Prostate gland (tissue), 2 donors: ENCODE data around the gene SEMA5A. TPM values are rescaled to one million over a fixed set of nuclear protein-coding genes. Genes with fewer than 3 reads are reported as not detected.

Experiments used
- DNase-seq: peaks from one replicate; pipeline ENCODE4 v3.0.0-alpha.2; 2019; ENCODE audit warnings: low spot score
- H3K27ac ChIP-seq, 2 donors: fragments of 200-600 bp; sonication (generic); 2 replicates each; pipeline ENCODE4 v1.5.1; 2017 to 2019
- H3K27me3 ChIP-seq: fragments of 200-600 bp; sonication (generic); replicated peaks from 2 replicates; pipeline ENCODE4 v1.5.1; 2019; ENCODE audit not compliant: insufficient read depth
- H3K36me3 ChIP-seq, 2 donors: fragments of 200-600 bp; sonication (generic); 1 replicate in 1 of 2; 2 replicates in 1 of 2; pipeline versions ENCODE4 v1.5.1 to v1.8.1; 2017 to 2019
- H3K4me1 ChIP-seq: fragments of 200-600 bp; sonication (generic); replicated peaks from 2 replicates; pipeline ENCODE4 v1.5.1; 2019
- H3K4me3 ChIP-seq, 2 donors: fragments of 200-600 bp; sonication (generic); 2 replicates each; pipeline ENCODE4 v1.5.1; 2017 to 2019
- H3K9me3 ChIP-seq: fragments of 200-600 bp; sonication (generic); 2 replicates; pipeline ENCODE4 v1.5.1; 2017
- CTCF ChIP-seq, 4 experiments: fragments of 200-600 bp in 2 of 4; fragments of 450-650 bp in 2 of 4; sonication (generic) in 2 of 4; IDR thresholded peaks; 1 replicate in 3 of 4; 2 replicates in 1 of 4; pipeline ENCODE4 v1.5.1; 2016 to 2019; ENCODE audit warnings: antibody characterized with exemption in 4 of 4, mild to moderate bottlenecking in 2 of 4, moderate library complexity in 2 of 4
- POLR2A ChIP-seq: fragments of 450-650 bp; IDR thresholded peaks from one replicate; pipeline ENCODE4 v1.6.1; 2016; ENCODE audit warnings: antibody characterized with exemption, mild to moderate bottlenecking
- POLR2AphosphoS5 ChIP-seq: sonication (generic); formaldehyde crosslinking; IDR thresholded peaks from one replicate; pipeline ENCODE4 v1.6.1; 2017; ENCODE audit warnings: antibody characterized with exemption
- WGBS: methylation state at CpG from one replicate; pipeline ENCODE4 v1.1.5; 2018; 5-methylcytosine and 5-hydroxymethylcytosine counted together
- intact Hi-C: fragments of 100-400 bp; cut with DNase I; formaldehyde crosslinking; loops from one replicate; pipeline ENCODE4 v1.14.2; 2022
- total RNA-seq, 2 donors: library from RNA; depleted of rRNA; stranded (reverse); fragments of >200 nt; gene quantifications; one replicate each; pipeline ENCODE4 v1.1.0, GENCODE V29; 2016

SEMA5A gene
- total RNA-seq, 2 donors from 2014 or later = 4.5 to 21.7 TPM

GRCh38 chr5:9500193-9500592 lies 45.7 kb downstream of the SEMA5A start:
- Histone ChIP-seq H3K36me3 (no peaks in the 10 kb centered on the region), H3K27me3 (no peaks in the 10 kb centered on the region), H3K4me3 (no peak overlapping the region), H3K27ac (no peak overlapping the region), H3K4me1 (no peaks in the 10 kb centered on the region), H3K9me3 (no peaks in the 10 kb centered on the region)
- intact Hi-C loops = no loop called here
- WGBS = 86% methylated on average over 4 of the region's 4 CpGs
- TF ChIP-seq POLR2A (no peak), CTCF (IDR thresholded peaks at IDR 0.05) (no peak), POLR2AphosphoS5 (no peak)
- no peak for DNase-seq

GRCh38 chr5:9499498-9499876 lies 46.4 kb downstream of the SEMA5A start:
- TF ChIP-seq CTCF (IDR thresholded peaks at IDR 0.05) = no peak
- TF ChIP-seq POLR2AphosphoS5 = no peak
- Histone ChIP-seq H3K36me3 (no peaks in the 10 kb centered on the region), H3K4me3 (no peak overlapping the region), H3K27me3 (no peaks in the 10 kb centered on the region), H3K4me1 (no peaks in the 10 kb centered on the region), H3K9me3 (no peaks in the 10 kb centered on the region), H3K27ac (no peak overlapping the region)
- 63% methylated on average over 1 of the region's 1 CpG for WGBS
- no peak for DNase-seq
- intact Hi-C loops = no loop called here

GRCh38 chr5:9498541-9499497 lies 47.1 kb downstream of the SEMA5A start:
- Histone ChIP-seq H3K36me3 (no peaks in the 10 kb centered on the region), H3K4me3 (no peak overlapping the region), H3K27ac (no peak overlapping the region), H3K27me3 (no peaks in the 10 kb centered on the region), H3K9me3 (no peaks in the 10 kb centered on the region), H3K4me1 (no peaks in the 10 kb centered on the region)
- 89% methylated on average over 14 of the region's 14 CpGs for WGBS
- no peak for DNase-seq
- intact Hi-C loops = no loop called here
- no peak for TF ChIP-seq POLR2A
- peak in 1 of 4 experiments; percentile 13 for TF ChIP-seq CTCF (IDR thresholded peaks at IDR 0.05)

GRCh38 chr5:9497347-9497746 lies 48.5 kb downstream of the SEMA5A start:
- intact Hi-C loops = no loop called here
- DNase-seq = no peak
- no peaks in the 10 kb centered on the region for H3K27me3 ChIP-seq
- TF ChIP-seq POLR2AphosphoS5 (no peak), CTCF (IDR thresholded peaks at IDR 0.05) (no peak), POLR2A (no peak)
- 91% methylated on average over 8 of the region's 8 CpGs for WGBS
- H3K36me3 ChIP-seq = no peaks in the 10 kb centered on the region
- no peaks in the 10 kb centered on the region for H3K9me3 ChIP-seq
- no peaks in the 10 kb centered on the region for H3K4me1 ChIP-seq
- H3K4me3 ChIP-seq = no peak overlapping the region
- H3K27ac ChIP-seq = no peak overlapping the region

GRCh38 chr5:9496801-9497200 lies 49.1 kb downstream of the SEMA5A start:
- Histone ChIP-seq H3K9me3 (no peaks in the 10 kb centered on the region), H3K27ac (no peak overlapping the region), H3K27me3 (no peaks in the 10 kb centered on the region), H3K36me3 (no peaks in the 10 kb centered on the region), H3K4me3 (no peak overlapping the region), H3K4me1 (no peaks in the 10 kb centered on the region)
- no peak for TF ChIP-seq POLR2AphosphoS5
- TF ChIP-seq CTCF (IDR thresholded peaks at IDR 0.05) = no peak
- intact Hi-C loops = no loop called here
- no peak for DNase-seq
- WGBS = 68% methylated on average over 1 of the region's 1 CpG
